Measurements from ENCODE around the gene KAZN.

KAZN gene

GRCh38 chr1:15005116-15005515 is 406.6 kb downstream of the KAZN start:
- Histone ChIP-seq H2AFZ (ENCODE audit: low read length) (no peak overlapping the region), H3K79me2 (ENCODE audit: insufficient read depth, low read length) (no peaks in the 10 kb centered on the region), H3K4me2 (ENCODE audit: low read depth, low read length, poor library complexity, severe bottlenecking) (no peak overlapping the region), H3K9me2 (replicated peaks; ENCODE audit: low read depth, low read length) (no peaks in the 10 kb centered on the region), H3F3A (ENCODE audit: low read depth) (no peaks in the 10 kb centered on the region), H3K9ac (ENCODE audit: low read depth, low read length, poor library complexity, severe bottlenecking) (no peak overlapping the region), H3K9me3 (ENCODE audit: insufficient read depth, low read depth, low read length) (no peaks in the 10 kb centered on the region), H3K4me1 (ENCODE audit: insufficient read depth, low read length, poor library complexity, severe bottlenecking) (no peaks in the 10 kb centered on the region), H3K27me3 (ENCODE audit: insufficient read depth, low read length, poor library complexity, severe bottlenecking) (no peaks in the 10 kb centered on the region), H4K20me1 (ENCODE audit: insufficient read depth, low read length, poor library complexity, severe bottlenecking) (no peaks in the 10 kb centered on the region), H3K4me3 (ENCODE audit: low read length, poor library complexity, severe bottlenecking) (no peak overlapping the region), H3K36me3 (ENCODE audit: insufficient read depth, low read length) (no peaks in the 10 kb centered on the region)
- no peak for TF ChIP-seq EZH2phosphoT487 (IDR thresholded peaks at IDR 0.05; ENCODE audit: borderline replicate concordance)

- H4K20me1 ChIP-seq (ENCODE audit: insufficient read depth, low read length, poor library complexity, severe bottlenecking), result no peaks in the 10 kb centered on the region
- no peak overlapping the region for H3K4me2 ChIP-seq (ENCODE audit: low read depth, low read length, poor library complexity, severe bottlenecking)
These were observed 408.9 kb downstream of the KAZN start for GRCh38 chr1:15007368-15007767.

GRCh38 chr1:15007842-15008241 is 409.4 kb downstream of the KAZN start:
- H3K4me1 ChIP-seq (ENCODE audit: insufficient read depth, low read length, poor library complexity, severe bottlenecking), result no peaks in the 10 kb centered on the region
- H3K9me2 ChIP-seq (replicated peaks; ENCODE audit: low read depth, low read length), result no peaks in the 10 kb centered on the region
- no peaks in the 10 kb centered on the region for H3F3A ChIP-seq (ENCODE audit: low read depth)
- H3K4me2 ChIP-seq (ENCODE audit: low read depth, low read length, poor library complexity, severe bottlenecking), result no peak overlapping the region
- H3K9me3 ChIP-seq (ENCODE audit: insufficient read depth, low read depth, low read length), result no peaks in the 10 kb centered on the region
- no peaks in the 10 kb centered on the region for H3K79me2 ChIP-seq (ENCODE audit: insufficient read depth, low read length)
- H2AFZ ChIP-seq (ENCODE audit: low read length), result no peak overlapping the region
- no peak overlapping the region for H3K4me3 ChIP-seq (ENCODE audit: low read length, poor library complexity, severe bottlenecking)
- H3K36me3 ChIP-seq (ENCODE audit: insufficient read depth, low read length), result no peaks in the 10 kb centered on the region
- H3K9ac ChIP-seq (ENCODE audit: low read depth, low read length, poor library complexity, severe bottlenecking), result no peak overlapping the region
- no peaks in the 10 kb centered on the region for H3K27me3 ChIP-seq (ENCODE audit: insufficient read depth, low read length, poor library complexity, severe bottlenecking)
- no peak for TF ChIP-seq EZH2phosphoT487 (IDR thresholded peaks at IDR 0.05; ENCODE audit: borderline replicate concordance)
- no peak for TF ChIP-seq CTCF (conservative IDR thresholded peaks at IDR 0.05; ENCODE audit: low read length)
- no peaks in the 10 kb centered on the region for H4K20me1 ChIP-seq (ENCODE audit: insufficient read depth, low read length, poor library complexity, severe bottlenecking)

More at GRCh38 chr1:15007368-15007767, 408.9 kb downstream of the KAZN start:
- Histone ChIP-seq H2AFZ (ENCODE audit: low read length) (no peak overlapping the region), H3F3A (ENCODE audit: low read depth) (no peaks in the 10 kb centered on the region), H3K9ac (ENCODE audit: low read depth, low read length, poor library complexity, severe bottlenecking) (no peak overlapping the region), H3K27me3 (ENCODE audit: insufficient read depth, low read length, poor library complexity, severe bottlenecking) (no peaks in the 10 kb centered on the region), H3K79me2 (ENCODE audit: insufficient read depth, low read length) (no peaks in the 10 kb centered on the region), H3K36me3 (ENCODE audit: insufficient read depth, low read length) (no peaks in the 10 kb centered on the region), H3K9me2 (replicated peaks; ENCODE audit: low read depth, low read length) (no peaks in the 10 kb centered on the region), H3K9me3 (ENCODE audit: insufficient read depth, low read depth, low read length) (no peaks in the 10 kb centered on the region), H3K4me3 (ENCODE audit: low read length, poor library complexity, severe bottlenecking) (no peak overlapping the region), H3K4me1 (ENCODE audit: insufficient read depth, low read length, poor library complexity, severe bottlenecking) (no peaks in the 10 kb centered on the region)
- TF ChIP-seq CTCF (conservative IDR thresholded peaks at IDR 0.05; ENCODE audit: low read length) (no peak), EZH2phosphoT487 (IDR thresholded peaks at IDR 0.05; ENCODE audit: borderline replicate concordance) (no peak)
